Duodenal mucosa (tissue), 2 donors: ENCODE measurements around the gene MAU2.

Experiments used
- H3K27ac ChIP-seq: one replicate; pipeline ENCODE4 v1.7.0; 2013; ENCODE audit warnings: low read depth, low read length
- H3K27me3 ChIP-seq, 2 donors: one replicate each; pipeline ENCODE4 v1.7.0; 2013; ENCODE audit warnings: low read length in 2 of 2, control low read depth in 1 of 2; ENCODE audit not compliant: insufficient read depth in 2 of 2, control insufficient read depth in 1 of 2
- H3K36me3 ChIP-seq, 2 donors: one replicate each; pipeline ENCODE4 v1.7.0; 2013; ENCODE audit warnings: low read length in 2 of 2, control low read depth in 1 of 2; ENCODE audit not compliant: insufficient read depth in 2 of 2, control insufficient read depth in 1 of 2
- H3K4me1 ChIP-seq, 2 donors: one replicate each; pipeline ENCODE4 v1.7.0; 2013; ENCODE audit warnings: low read length in 2 of 2, control low read depth in 1 of 2; ENCODE audit not compliant: insufficient read depth in 2 of 2, control insufficient read depth in 1 of 2
- H3K4me3 ChIP-seq, 2 donors: one replicate each; pipeline ENCODE4 v1.7.0; 2013; ENCODE audit warnings: low read length in 2 of 2, low read depth in 1 of 2
- H3K9ac ChIP-seq, 2 donors: one replicate each; pipeline ENCODE4 v1.7.0; 2013; ENCODE audit warnings: low read length in 2 of 2, low read depth in 1 of 2
- H3K9me3 ChIP-seq, 2 donors: one replicate each; pipeline ENCODE4 v1.7.0; 2013; ENCODE audit warnings: low read length in 2 of 2, control low read depth in 1 of 2; ENCODE audit not compliant: control insufficient read depth in 1 of 2

The MAU2 gene

GRCh38 chr19:19279853-19280252 is 40.8 kb upstream of the MAU2 start:
- no peaks in the 10 kb centered on the region for H3K27me3 ChIP-seq
- H3K9me3 ChIP-seq, result no peaks in the 10 kb centered on the region
- peaks cover 21 to 76% of the 10 kb centered on the region in 2 donors for H3K36me3 ChIP-seq
- no peak overlapping the region for H3K4me3 ChIP-seq
- H3K27ac ChIP-seq, result no peak overlapping the region
- no peak overlapping the region for H3K9ac ChIP-seq
- H3K4me1 ChIP-seq, result peaks cover 10% of the 10 kb centered on the region in 2 donors

GRCh38 chr19:19280561-19280960 is 40.1 kb upstream of the MAU2 start:
- Histone ChIP-seq H3K36me3 (peaks cover 19 to 79% of the 10 kb centered on the region in 2 donors), H3K9me3 (no peaks in the 10 kb centered on the region), H3K4me1 (peaks cover 2 to 3% of the 10 kb centered on the region in 2 donors), H3K9ac (no peak overlapping the region), H3K27ac (no peak overlapping the region), H3K27me3 (no peaks in the 10 kb centered on the region), H3K4me3 (no peak overlapping the region)

GRCh38 chr19:19285686-19286085 is 34.9 kb upstream of the MAU2 start:
- H3K9ac ChIP-seq, result no peak overlapping the region
- H3K36me3 ChIP-seq, result peaks cover 5 to 71% of the 10 kb centered on the region in 2 donors
- no peaks in the 10 kb centered on the region for H3K27me3 ChIP-seq
- H3K9me3 ChIP-seq, result no peaks in the 10 kb centered on the region
- no peaks in the 10 kb centered on the region for H3K4me1 ChIP-seq
- no peak overlapping the region for H3K27ac ChIP-seq
- H3K4me3 ChIP-seq, result no peak overlapping the region

GRCh38 chr19:19292607-19293006 is 28.0 kb upstream of the MAU2 start:
- H3K36me3 ChIP-seq, result peaks cover 14 to 65% of the 10 kb centered on the region in 2 donors

GRCh38 chr19:19294914-19295313 is 25.7 kb upstream of the MAU2 start:
- Histone ChIP-seq H3K27me3 (no peaks in the 10 kb centered on the region), H3K4me3 (no peak overlapping the region), H3K4me1 (no peaks in the 10 kb centered on the region), H3K27ac (no peak overlapping the region), H3K9me3 (no peaks in the 10 kb centered on the region), H3K9ac (no peak overlapping the region), H3K36me3 (peaks cover 17 to 52% of the 10 kb centered on the region in 2 donors)

More at GRCh38 chr19:19292607-19293006, 28.0 kb upstream of the MAU2 start:
- H3K4me3 ChIP-seq, result no peak overlapping the region
- H3K4me1 ChIP-seq, result no peaks in the 10 kb centered on the region
- no peak overlapping the region for H3K27ac ChIP-seq
- H3K9me3 ChIP-seq, result no peaks in the 10 kb centered on the region
- no peaks in the 10 kb centered on the region for H3K27me3 ChIP-seq
- H3K9ac ChIP-seq, result no peak overlapping the region

GRCh38 chr19:19296953-19297689 is 23.5 kb upstream of the MAU2 start:
- H3K27ac ChIP-seq, result no peak overlapping the region
- no peaks in the 10 kb centered on the region for H3K4me1 ChIP-seq
- H3K27me3 ChIP-seq, result no peaks in the 10 kb centered on the region
- no peak overlapping the region for H3K4me3 ChIP-seq
- H3K9me3 ChIP-seq, result no peaks in the 10 kb centered on the region
- no peak overlapping the region for H3K9ac ChIP-seq
- peaks cover 26 to 65% of the 10 kb centered on the region in 2 donors for H3K36me3 ChIP-seq

GRCh38 chr19:19297759-19298158 is 22.9 kb upstream of the MAU2 start:
- peaks cover 28 to 65% of the 10 kb centered on the region in 2 donors for H3K36me3 ChIP-seq

GRCh38 chr19:19300613-19301012 is 20.0 kb upstream of the MAU2 start:
- Histone ChIP-seq H3K9me3 (no peaks in the 10 kb centered on the region), H3K27ac (no peak overlapping the region), H3K9ac (no peak overlapping the region), H3K4me1 (no peaks in the 10 kb centered on the region), H3K36me3 (peaks cover 39 to 70% of the 10 kb centered on the region in 2 donors), H3K4me3 (no peak overlapping the region), H3K27me3 (no peaks in the 10 kb centered on the region)

More at GRCh38 chr19:19297759-19298158, 22.9 kb upstream of the MAU2 start:
- Histone ChIP-seq H3K9ac (no peak overlapping the region), H3K27me3 (no peaks in the 10 kb centered on the region), H3K4me1 (no peaks in the 10 kb centered on the region), H3K4me3 (no peak overlapping the region), H3K9me3 (no peaks in the 10 kb centered on the region), H3K27ac (no peak overlapping the region)

GRCh38 chr19:19303411-19303810 is 17.2 kb upstream of the MAU2 start:
- H3K9me3 ChIP-seq, result no peaks in the 10 kb centered on the region
- no peaks in the 10 kb centered on the region for H3K27me3 ChIP-seq
- H3K36me3 ChIP-seq, result peaks cover 44 to 77% of the 10 kb centered on the region in 2 donors
- no peak overlapping the region for H3K27ac ChIP-seq
- no peak overlapping the region for H3K9ac ChIP-seq
- H3K4me3 ChIP-seq, result no peak overlapping the region
- no peaks in the 10 kb centered on the region for H3K4me1 ChIP-seq

GRCh38 chr19:19304186-19304965 is 16.3 kb upstream of the MAU2 start:
- Histone ChIP-seq H3K9me3 (no peaks in the 10 kb centered on the region), H3K36me3 (peaks cover 45 to 86% of the 10 kb centered on the region in 2 donors), H3K9ac (no peak overlapping the region), H3K27ac (no peak overlapping the region), H3K27me3 (no peaks in the 10 kb centered on the region), H3K4me3 (no peak overlapping the region), H3K4me1 (no peaks in the 10 kb centered on the region)
